Posterior cingulate gyrus (tissue), 11 donors: ENCODE measurements around the gene CXCR4.
"Not testable (repeated sequence)": the region's sequence is repeated elsewhere in the genome, so short reads cannot be mapped to it uniquely, and the experiment has no call there.

Source experiments
- DNase-seq, 10 donors: peaks; one replicate each; pipeline versions ENCODE4 v3.0.0 to v3.0.0-alpha.2; 2020 to 2021; ENCODE audit warnings: mixed read lengths in 3 of 10
- intact Hi-C: fragments of 100-400 bp; cut with DNase I; formaldehyde crosslinking; loops from one replicate; pipeline ENCODE4 v1.15.1; 2023

The CXCR4 gene

GRCh38 chr2:136116151-136116812 lies 1.7 kb downstream of the CXCR4 start:
- intact Hi-C loops, result loop anchor here (10.0 kb wide), 1 partner anchor 91 kb away; no protein-coding TSS in a partner anchor
- DNase-seq, result peak in 1 of 10 donors; percentile 10

GRCh38 chr2:136115183-136115761 lies 2.7 kb downstream of the CXCR4 start:
- intact Hi-C loops, result loop anchor here (10.0 kb wide), 1 partner anchor 90 kb away; no protein-coding TSS in a partner anchor
- DNase-seq, result no peak

DNA sequence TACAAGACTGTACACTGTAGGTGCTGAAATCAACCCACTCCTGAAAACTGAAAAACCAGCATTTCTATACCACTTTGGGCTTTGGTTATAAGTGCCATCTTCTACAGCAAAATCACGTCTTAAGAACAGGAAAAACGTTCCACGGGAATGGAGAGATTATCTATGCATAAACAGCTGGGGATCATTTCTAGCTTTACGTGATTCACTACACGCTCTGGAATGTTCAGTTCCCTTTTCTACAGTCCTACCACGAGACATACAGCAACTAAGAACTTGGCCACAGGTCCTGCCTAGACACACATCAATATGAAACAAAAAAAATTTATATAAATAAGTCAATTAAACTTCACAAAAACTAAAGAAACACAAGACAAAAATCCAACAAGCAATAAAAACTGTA lies 3.6 kb downstream of the CXCR4 start:
- no peak for DNase-seq
- intact Hi-C loops, result loop anchor here (5.0 to 10.0 kb wide), 2 partner anchors 90 to 263 kb away; no protein-coding TSS in a partner anchor

GRCh38 chr2:136113209-136113971 lies 4.6 kb downstream of the CXCR4 start:
- no peak for DNase-seq
- intact Hi-C loops, result loop anchor here (5.0 to 10.0 kb wide), 2 partner anchors 89 to 264 kb away; no protein-coding TSS in a partner anchor

DNA sequence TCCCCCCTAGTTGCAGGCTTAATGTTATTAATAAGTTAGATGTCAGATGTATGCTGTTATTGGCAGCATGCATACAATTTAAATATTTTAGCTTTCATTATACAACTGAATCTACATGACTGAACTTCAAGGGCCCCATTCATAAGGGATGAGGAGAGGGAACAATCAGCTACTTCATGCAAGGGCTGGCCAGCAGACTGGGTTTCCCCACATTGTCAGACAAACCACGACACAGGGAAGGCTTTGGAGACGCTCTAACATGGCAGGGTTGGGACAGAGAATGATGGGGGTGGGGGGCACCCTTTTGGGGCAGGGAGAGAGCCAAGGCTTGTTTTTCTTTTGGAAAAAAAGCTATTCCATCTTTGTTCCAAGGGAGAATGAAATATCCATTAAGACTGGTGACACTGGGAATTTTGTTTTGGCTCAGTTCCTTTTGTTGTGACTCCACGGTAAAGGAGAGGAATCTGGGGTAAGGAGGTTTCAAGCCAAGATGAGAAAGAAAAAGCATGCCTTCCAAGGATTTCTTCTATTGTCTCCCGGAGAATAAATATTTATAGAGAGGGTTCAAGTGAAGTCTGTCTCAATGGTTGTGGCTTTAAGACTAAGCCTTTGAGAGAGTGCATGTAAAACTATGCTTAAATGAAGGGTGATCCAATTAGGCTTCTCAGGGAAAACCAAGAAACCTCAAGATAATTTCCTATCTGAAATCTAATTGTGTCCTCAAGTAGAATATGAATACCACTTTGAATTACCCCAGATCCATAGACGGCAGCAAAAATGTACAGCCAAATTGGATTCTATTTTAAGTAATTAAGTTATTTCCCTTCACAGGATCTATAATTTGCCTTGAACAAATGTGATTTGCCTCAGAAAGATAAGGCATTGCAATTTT lies 5.4 kb downstream of the CXCR4 start:
- peak in 4 of 10 donors; percentile 46 to 76 (median 56) for DNase-seq

DNA sequence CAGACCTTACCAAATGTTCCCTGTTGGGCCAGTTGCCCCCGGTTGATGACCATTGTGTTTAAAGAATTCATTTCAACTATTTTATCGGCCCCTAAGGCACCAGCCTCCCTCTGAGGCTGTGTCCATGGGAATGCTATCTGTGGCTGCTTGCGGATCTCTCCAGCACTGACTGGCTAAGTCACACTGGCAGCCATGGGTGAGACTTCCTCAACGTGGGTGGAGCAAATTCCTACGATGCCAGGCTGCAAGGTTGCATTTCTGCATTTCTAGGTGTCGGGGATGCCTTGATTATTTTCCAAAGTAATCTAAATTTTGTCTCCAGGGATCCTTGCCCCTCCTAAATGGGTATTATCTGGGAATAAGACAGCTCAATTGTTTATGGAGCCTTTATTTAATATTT lies 6.2 kb downstream of the CXCR4 start:
- intact Hi-C loops, result loop anchor here (5.0 to 10.0 kb wide), 2 partner anchors 87 to 266 kb away; no protein-coding TSS in a partner anchor
- DNase-seq, result no peak

More for the DNA sequence above, 5.4 kb downstream of the CXCR4 start:
- intact Hi-C loops, result loop anchor here (5.0 to 10.0 kb wide), 2 partner anchors 88 to 265 kb away; no protein-coding TSS in a partner anchor

DNA sequence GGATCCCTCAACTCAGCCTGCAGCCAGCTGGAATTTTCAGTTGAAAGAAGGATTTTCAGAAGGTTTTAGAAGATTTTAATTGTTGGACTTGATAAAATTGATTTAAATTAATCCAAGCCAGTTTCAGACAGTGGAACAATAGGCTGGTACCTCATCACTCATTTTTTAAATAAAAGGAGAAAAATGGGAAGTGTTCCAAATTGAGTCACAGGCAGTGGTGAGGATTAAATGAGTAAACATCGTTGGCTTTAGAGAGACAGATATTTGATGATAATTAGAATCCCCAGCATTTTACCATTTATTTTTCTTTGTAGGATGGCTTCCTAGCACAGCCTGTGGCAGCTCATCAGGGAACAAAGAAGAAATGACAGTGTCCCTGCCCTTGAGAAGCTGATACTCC lies 7.4 kb downstream of the CXCR4 start:
- no peak for DNase-seq
- intact Hi-C loops, result loop anchor here (5.0 to 10.0 kb wide), 2 partner anchors 86 to 267 kb away; no protein-coding TSS in a partner anchor

DNA sequence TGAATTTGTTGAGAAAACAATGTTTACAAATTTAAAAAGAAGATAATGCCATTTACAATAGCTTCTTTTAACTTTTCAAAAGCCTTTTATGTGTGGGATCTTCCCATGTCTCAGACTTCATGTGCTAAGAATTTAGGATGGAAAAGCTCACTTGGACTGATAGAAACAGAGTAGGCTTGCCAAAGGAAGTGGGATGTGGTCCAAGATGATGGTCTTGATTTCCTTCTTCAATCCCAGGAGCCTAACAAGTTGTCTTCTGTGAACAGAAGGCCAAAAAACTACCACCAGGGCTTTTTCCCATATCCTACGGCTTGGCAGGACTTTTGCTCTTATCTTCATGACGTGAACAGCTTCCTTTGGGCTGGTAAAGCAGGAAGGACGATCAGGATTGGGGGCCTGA lies 9.5 kb downstream of the CXCR4 start:
- DNase-seq, result no peak
- intact Hi-C loops, result no loop called here

GRCh38 chr2:136107051-136108033 lies 10.6 kb downstream of the CXCR4 start:
- DNase-seq, result no peak
- intact Hi-C loops, result no loop called here

DNA sequence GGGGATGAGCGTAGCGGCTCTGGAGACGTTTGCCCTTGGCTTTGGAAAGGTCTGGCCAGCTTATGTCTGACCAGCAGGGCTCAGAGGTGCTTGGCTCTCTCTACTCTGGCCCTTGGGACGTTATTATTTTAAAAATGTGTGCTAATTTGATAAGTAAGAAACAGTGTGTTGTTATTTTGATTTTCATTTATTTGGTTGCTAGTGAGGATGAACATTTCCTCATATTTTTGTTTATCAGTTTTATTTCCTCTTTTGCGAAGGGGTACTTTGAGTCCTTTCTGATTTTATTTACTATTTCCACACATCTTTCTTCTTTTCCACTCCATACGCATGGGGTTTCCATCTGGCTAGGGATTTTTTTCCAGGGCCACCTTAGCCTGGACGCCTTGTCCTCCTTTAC lies 11.4 kb downstream of the CXCR4 start:
- DNase-seq, result no peak
- intact Hi-C loops, result no loop called here

GRCh38 chr2:136104977-136105376 lies 13.0 kb downstream of the CXCR4 start:
- DNase-seq, result no peak
- intact Hi-C loops, result no loop called here

DNA sequence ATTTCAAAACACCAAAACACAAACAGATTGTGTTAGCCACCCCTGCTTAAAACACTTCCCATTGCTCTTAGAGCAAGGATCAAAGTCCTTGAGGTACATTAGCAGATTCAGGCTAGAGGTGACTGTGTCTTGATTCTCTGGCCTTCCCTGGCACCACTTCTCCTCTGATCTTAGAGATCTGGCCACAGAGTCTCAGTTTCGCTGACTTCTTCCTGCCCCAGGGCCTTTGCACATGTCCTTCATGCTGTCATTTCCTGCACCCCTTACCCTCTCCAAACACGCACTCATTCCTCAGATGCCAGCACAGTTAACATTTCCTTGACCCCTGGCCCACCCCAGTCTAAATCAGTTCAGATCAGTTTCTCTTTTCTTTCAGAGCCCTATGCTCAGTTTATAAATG lies 16.9 kb downstream of the CXCR4 start:
- DNase-seq, result no peak
- intact Hi-C loops, result no loop called here

- intact Hi-C loops, result no loop called here
- DNase-seq, result no peak
Measured at GRCh38 chr2:136098441-136098840, 19.5 kb downstream of the CXCR4 start.

GRCh38 chr2:136093583-136093982 lies 24.4 kb downstream of the CXCR4 start:
- no peak for DNase-seq
- intact Hi-C loops, result no loop called here

- intact Hi-C loops, result no loop called here
Measured at GRCh38 chr2:136091899-136092298, 26.1 kb downstream of the CXCR4 start.

DNA sequence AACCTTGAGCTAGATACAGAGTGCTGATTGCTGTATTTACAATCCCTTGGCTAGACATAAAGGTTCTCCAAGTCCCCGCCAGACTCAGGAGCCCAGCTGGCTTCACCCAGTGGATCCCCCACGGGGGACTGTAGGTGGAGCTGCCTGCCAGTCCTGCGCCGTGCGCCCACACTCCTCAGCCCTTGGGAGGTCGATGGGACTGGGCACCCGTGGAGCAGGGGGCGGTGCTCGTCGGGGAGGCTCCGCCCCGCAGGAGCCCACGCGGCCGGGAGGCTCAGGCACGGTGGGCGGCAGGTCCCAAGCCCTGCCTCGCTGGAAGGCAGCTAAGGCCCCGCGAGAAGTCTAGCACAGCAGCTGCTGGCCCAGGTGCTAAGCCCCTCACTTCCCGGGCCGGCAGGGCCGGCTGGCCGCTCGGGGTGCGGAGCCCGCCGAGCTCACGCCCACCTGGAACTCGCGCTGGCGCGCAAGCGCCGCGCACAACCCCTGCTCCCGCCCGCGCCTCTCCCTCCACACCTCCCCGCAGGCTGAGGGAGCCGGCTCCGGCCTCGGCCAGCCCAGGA lies 30.0 kb downstream of the CXCR4 start:
- intact Hi-C loops, result not testable (repeated sequence)

More at GRCh38 chr2:136091899-136092298, 26.1 kb downstream of the CXCR4 start:
- no peak for DNase-seq

DNA sequence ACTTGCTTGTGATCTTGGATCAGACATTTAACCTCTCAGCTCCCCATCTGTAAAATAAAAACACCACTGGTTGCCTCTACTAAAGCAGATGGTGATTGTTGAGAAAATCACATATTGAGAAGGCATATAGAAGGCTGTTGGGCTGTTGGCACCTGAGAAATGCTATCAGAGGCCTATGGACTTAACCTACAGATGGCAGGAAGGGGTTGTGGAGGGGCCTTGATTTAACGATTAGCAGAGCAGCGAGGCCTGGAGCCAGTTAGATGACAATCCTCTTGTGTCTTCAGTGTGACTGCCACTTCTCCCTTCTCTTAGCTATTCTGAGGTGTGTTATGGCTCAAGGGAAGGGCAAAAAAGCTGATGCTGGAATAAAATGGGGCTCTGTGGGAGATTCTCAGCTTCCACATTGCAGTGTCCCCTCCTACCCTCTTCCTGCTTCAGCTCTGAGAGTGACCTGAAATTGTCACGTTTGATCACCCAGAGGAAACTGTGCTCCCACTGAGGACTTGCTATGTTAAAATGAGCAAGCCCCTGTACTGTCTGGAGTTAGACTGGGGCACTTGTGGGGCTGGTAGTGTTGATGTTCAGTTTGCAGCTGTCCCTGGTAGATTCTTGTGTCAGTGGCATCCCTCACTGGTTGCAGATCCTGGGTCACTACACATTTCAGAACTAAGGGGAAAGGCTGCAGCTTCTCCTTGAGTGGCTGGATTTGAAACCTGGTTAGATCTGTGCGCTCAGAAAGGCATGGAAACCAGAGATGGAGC lies 31.5 kb downstream of the CXCR4 start:
- intact Hi-C loops, result no loop called here
- no peak for DNase-seq

More for the DNA sequence above, 30.0 kb downstream of the CXCR4 start:
- DNase-seq, result peak in 1 of 10 donors; percentile 85
